ENCODE results near the gene ANKFY1. TPM values are rescaled to one million over a fixed set of nuclear protein-coding genes. Genes with fewer than 3 reads are reported as not detected.

The ANKFY1 gene
- total RNA-seq, 5 donors from 2014 or later (not counting 1 experiment from before 2014, with no cell fraction given) = 58.0 to 69.6 (median 67.0) TPM

- no peaks in the 10 kb centered on the region for H3K27me3 ChIP-seq (replicated peaks in 1 of 2; ENCODE audit: control insufficient read depth in 2 of 2, extremely low read depth in 1 of 2, insufficient read depth in 2 of 2, low read length in 1 of 2)
- no peak overlapping the region for H3K27ac ChIP-seq (ENCODE audit: low read length)
- POLR2A ChIA-PET = interaction anchor here in 1 of 2 donors (0.6 kb wide), 1 partner anchor 71 kb away, joined by 10 read pairs; no protein-coding TSS in a partner anchor
- no peaks in the 10 kb centered on the region for H3K9me3 ChIP-seq
- peaks cover 9 to 18% of the 10 kb centered on the region in 2 donors for H3K36me3 ChIP-seq (ENCODE audit: control insufficient read depth in 2 of 2, extremely low read depth in 1 of 2, insufficient read depth in 1 of 2, low read length in 1 of 2)
- Mint-ChIP-seq H3K27ac (peak overlapping the region in 1 of 2 donors; percentile 4), H3K9me3 (no peaks in the 10 kb centered on the region), H3K4me1 (peaks cover 0 to 7% (median 0%) of the 10 kb centered on the region in 3 donors), H3K4me3 (no peak overlapping the region), H3K36me3 (peaks cover 21% of the 10 kb centered on the region), H3K27me3 (no peaks in the 10 kb centered on the region)
- no peak overlapping the region for H3K4me3 ChIP-seq (ENCODE audit: control insufficient read depth in 1 of 2, extremely low read depth in 1 of 2, low read length in 1 of 2)
- no peak for ATAC-seq (replicated peaks in 1 of 4)
- WGBS (ENCODE audit: insufficient coverage) = 100% methylated on average over 1 of the region's 5 CpGs
- DNase-seq = no peak
- CTCF ChIA-PET = no interaction called here
- H3K4me1 ChIP-seq (ENCODE audit: control insufficient read depth in 1 of 2, extremely low read depth in 1 of 2, insufficient read depth in 2 of 2, low read length in 2 of 2) = no peaks in the 10 kb centered on the region
Measured at GRCh38 chr17:4276514-4276913, 12.7 kb upstream of the ANKFY1 start.

GRCh38 chr17:4272972-4273368 is 9.2 kb upstream of the ANKFY1 start:
- Histone ChIP-seq H3K27me3 (replicated peaks in 1 of 2; ENCODE audit: control insufficient read depth in 2 of 2, extremely low read depth in 1 of 2, insufficient read depth in 2 of 2, low read length in 1 of 2) (no peaks in the 10 kb centered on the region), H3K9me3 (no peaks in the 10 kb centered on the region), H3K36me3 (ENCODE audit: control insufficient read depth in 2 of 2, extremely low read depth in 1 of 2, insufficient read depth in 1 of 2, low read length in 1 of 2) (peaks cover 3 to 16% of the 10 kb centered on the region in 2 donors), H3K27ac (ENCODE audit: low read length) (no peak overlapping the region), H3K4me1 (ENCODE audit: control insufficient read depth in 1 of 2, extremely low read depth in 1 of 2, insufficient read depth in 2 of 2, low read length in 2 of 2) (no peaks in the 10 kb centered on the region), H3K4me3 (ENCODE audit: control insufficient read depth in 1 of 2, extremely low read depth in 1 of 2, low read length in 1 of 2) (no peak overlapping the region)
- POLR2A ChIA-PET = no interaction called here
- Mint-ChIP-seq H3K27ac (peak overlapping the region; percentile 9 to 12), H3K9me3 (no peaks in the 10 kb centered on the region), H3K4me3 (no peak overlapping the region), H3K4me1 (peaks cover 0 to 6% (median 0%) of the 10 kb centered on the region in 3 donors), H3K36me3 (peaks cover 22% of the 10 kb centered on the region), H3K27me3 (no peaks in the 10 kb centered on the region)
- CTCF ChIA-PET = no interaction called here
- DNase-seq (no peak), ATAC-seq (replicated peaks in 1 of 4) (no peak)
- WGBS (ENCODE audit: insufficient coverage) = 83% methylated on average over 1 of the region's 4 CpGs

DNA sequence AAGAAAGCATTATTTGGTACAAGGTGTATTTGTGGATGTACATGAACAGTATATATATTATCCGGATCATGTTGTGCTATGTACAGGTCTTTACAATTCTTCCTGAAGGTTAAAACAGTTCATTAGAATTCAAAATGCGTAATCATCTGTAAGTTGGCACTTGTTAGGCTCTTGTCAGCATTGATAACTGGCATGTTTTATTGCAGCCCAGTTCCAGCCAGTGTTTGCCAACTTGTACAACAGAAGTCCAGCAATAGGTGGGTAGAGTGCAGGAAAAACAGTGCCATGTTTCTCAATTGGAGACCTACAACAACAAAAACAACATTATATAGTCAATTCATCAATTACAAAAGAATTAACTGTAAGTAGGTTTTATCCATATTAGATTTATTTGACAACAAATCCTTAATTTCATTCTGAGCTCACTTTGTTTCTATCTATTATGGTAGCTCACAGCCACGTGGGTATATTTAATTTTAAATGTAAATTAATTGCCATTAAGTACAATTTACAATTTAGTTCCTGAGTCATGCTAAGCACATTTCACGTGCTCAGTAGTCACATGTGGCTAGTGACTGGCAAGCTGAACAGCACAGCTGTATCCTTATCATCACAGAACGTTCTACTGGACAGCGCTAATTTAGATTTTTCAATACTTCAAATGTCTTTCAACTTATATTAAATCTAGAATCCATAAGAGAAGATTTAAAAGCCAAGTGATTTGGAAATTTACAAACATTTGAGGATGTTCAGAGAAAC is 8.6 kb upstream of the ANKFY1 start:
- Histone ChIP-seq H3K9me3 (no peaks in the 10 kb centered on the region), H3K4me1 (ENCODE audit: control insufficient read depth in 1 of 2, extremely low read depth in 1 of 2, insufficient read depth in 2 of 2, low read length in 2 of 2) (no peaks in the 10 kb centered on the region), H3K27ac (ENCODE audit: low read length) (no peak overlapping the region), H3K4me3 (ENCODE audit: control insufficient read depth in 1 of 2, extremely low read depth in 1 of 2, low read length in 1 of 2) (no peak overlapping the region), H3K36me3 (ENCODE audit: control insufficient read depth in 2 of 2, extremely low read depth in 1 of 2, insufficient read depth in 1 of 2, low read length in 1 of 2) (peaks cover 6 to 16% of the 10 kb centered on the region in 2 donors), H3K27me3 (replicated peaks in 1 of 2; ENCODE audit: control insufficient read depth in 2 of 2, extremely low read depth in 1 of 2, insufficient read depth in 2 of 2, low read length in 1 of 2) (no peaks in the 10 kb centered on the region)
- H3K36me3 Mint-ChIP-seq = peaks cover 22% of the 10 kb centered on the region
- no peak for DNase-seq
- H3K4me3 Mint-ChIP-seq = no peak overlapping the region
- H3K9me3 Mint-ChIP-seq = no peaks in the 10 kb centered on the region
- ChIA-PET POLR2A (no interaction called here), CTCF (no interaction called here)
- peaks cover 0 to 6% (median 0%) of the 10 kb centered on the region in 3 donors for H3K4me1 Mint-ChIP-seq
- no CpG with 5 or more reads among the region's 6 CpGs for WGBS (ENCODE audit: insufficient coverage)
- ATAC-seq (replicated peaks in 1 of 4) = no peak
- peak overlapping the region in 1 of 2 donors; percentile 9 for H3K27ac Mint-ChIP-seq
- no peaks in the 10 kb centered on the region for H3K27me3 Mint-ChIP-seq

- WGBS (ENCODE audit: insufficient coverage) = 86% methylated on average over 1 of the region's 3 CpGs
- Histone ChIP-seq H3K4me3 (ENCODE audit: control insufficient read depth in 1 of 2, extremely low read depth in 1 of 2, low read length in 1 of 2) (no peak overlapping the region), H3K9me3 (no peaks in the 10 kb centered on the region), H3K36me3 (ENCODE audit: control insufficient read depth in 2 of 2, extremely low read depth in 1 of 2, insufficient read depth in 1 of 2, low read length in 1 of 2) (peaks cover 6 to 14% of the 10 kb centered on the region in 2 donors), H3K27me3 (replicated peaks in 1 of 2; ENCODE audit: control insufficient read depth in 2 of 2, extremely low read depth in 1 of 2, insufficient read depth in 2 of 2, low read length in 1 of 2) (no peaks in the 10 kb centered on the region), H3K27ac (ENCODE audit: low read length) (no peak overlapping the region), H3K4me1 (ENCODE audit: control insufficient read depth in 1 of 2, extremely low read depth in 1 of 2, insufficient read depth in 2 of 2, low read length in 2 of 2) (no peaks in the 10 kb centered on the region)
- H3K4me3 Mint-ChIP-seq = no peak overlapping the region
- H3K27me3 Mint-ChIP-seq = no peaks in the 10 kb centered on the region
- H3K9me3 Mint-ChIP-seq = no peaks in the 10 kb centered on the region
- no peak overlapping the region for H3K27ac Mint-ChIP-seq
- peaks cover 0 to 1% (median 0%) of the 10 kb centered on the region in 3 donors for H3K4me1 Mint-ChIP-seq
- DNase-seq (no peak), ATAC-seq (replicated peaks in 1 of 4) (no peak)
- CTCF ChIA-PET = interaction anchor here in 1 of 2 donors (0.6 kb wide), 1 partner anchor 656 kb away, joined by 3 read pairs; no protein-coding TSS in a partner anchor
- POLR2A ChIA-PET = no interaction called here
- H3K36me3 Mint-ChIP-seq = peaks cover 15% of the 10 kb centered on the region
Measured at GRCh38 chr17:4270736-4271135, 7.0 kb upstream of the ANKFY1 start.

- no peak overlapping the region for H3K27ac ChIP-seq (ENCODE audit: low read length)
- H3K4me3 ChIP-seq (ENCODE audit: control insufficient read depth in 1 of 2, extremely low read depth in 1 of 2, low read length in 1 of 2) = no peak overlapping the region
- no peaks in the 10 kb centered on the region for H3K27me3 Mint-ChIP-seq
- ATAC-seq (replicated peaks in 1 of 4) (no peak), DNase-seq (no peak)
- no peaks in the 10 kb centered on the region for H3K9me3 ChIP-seq
- H3K4me1 ChIP-seq (ENCODE audit: control insufficient read depth in 1 of 2, extremely low read depth in 1 of 2, insufficient read depth in 2 of 2, low read length in 2 of 2) = no peaks in the 10 kb centered on the region
- H3K36me3 Mint-ChIP-seq = peaks cover 15% of the 10 kb centered on the region
- ChIA-PET CTCF (no interaction called here), POLR2A (no interaction called here)
- no peaks in the 10 kb centered on the region for H3K27me3 ChIP-seq (replicated peaks in 1 of 2; ENCODE audit: control insufficient read depth in 2 of 2, extremely low read depth in 1 of 2, insufficient read depth in 2 of 2, low read length in 1 of 2)
- peaks cover 6 to 14% of the 10 kb centered on the region in 2 donors for H3K36me3 ChIP-seq (ENCODE audit: control insufficient read depth in 2 of 2, extremely low read depth in 1 of 2, insufficient read depth in 1 of 2, low read length in 1 of 2)
- H3K4me1 Mint-ChIP-seq = peaks cover 0 to 5% (median 2%) of the 10 kb centered on the region in 3 donors
- no peak overlapping the region for H3K27ac Mint-ChIP-seq
- H3K9me3 Mint-ChIP-seq = no peaks in the 10 kb centered on the region
- H3K4me3 Mint-ChIP-seq = no peak overlapping the region
- 100% methylated on average over 1 of the region's 4 CpGs for WGBS (ENCODE audit: insufficient coverage)
Measured at GRCh38 chr17:4269915-4270314, 6.1 kb upstream of the ANKFY1 start.

DNA sequence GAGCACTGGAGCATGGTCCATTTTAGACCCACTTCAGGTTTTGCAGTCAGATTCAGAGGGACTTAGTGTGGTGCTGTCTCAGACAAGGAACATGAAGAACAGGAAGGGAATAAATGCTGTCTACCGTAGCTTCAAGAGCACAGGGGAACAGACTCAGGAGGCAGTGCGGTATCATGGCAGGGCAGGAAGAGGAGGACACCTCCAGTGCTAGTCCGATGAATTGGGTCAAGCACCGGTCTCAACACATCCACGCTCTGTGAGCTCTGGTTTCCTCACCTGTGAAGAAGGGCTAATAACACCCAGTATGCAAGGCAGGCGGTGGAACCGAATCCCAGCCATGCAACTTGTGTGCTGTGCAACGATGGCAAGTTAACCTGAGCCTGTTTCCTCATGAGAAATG is 3.6 kb upstream of the ANKFY1 start:
- Histone ChIP-seq H3K4me3 (ENCODE audit: control insufficient read depth in 1 of 2, extremely low read depth in 1 of 2, low read length in 1 of 2) (no peak overlapping the region), H3K4me1 (ENCODE audit: control insufficient read depth in 1 of 2, extremely low read depth in 1 of 2, insufficient read depth in 2 of 2, low read length in 2 of 2) (peaks cover 6 to 17% of the 10 kb centered on the region in 2 experiments), H3K9me3 (no peaks in the 10 kb centered on the region), H3K27ac (ENCODE audit: low read length) (no peak overlapping the region), H3K27me3 (replicated peaks in 1 of 2; ENCODE audit: control insufficient read depth in 2 of 2, extremely low read depth in 1 of 2, insufficient read depth in 2 of 2, low read length in 1 of 2) (no peaks in the 10 kb centered on the region), H3K36me3 (ENCODE audit: control insufficient read depth in 2 of 2, extremely low read depth in 1 of 2, insufficient read depth in 1 of 2, low read length in 1 of 2) (peaks cover 3 to 11% of the 10 kb centered on the region in 2 donors)
- WGBS (ENCODE audit: insufficient coverage) = 98% methylated on average over 8 of the region's 8 CpGs
- ATAC-seq (replicated peaks in 1 of 4) (no peak), DNase-seq (no peak)
- H3K9me3 Mint-ChIP-seq = no peaks in the 10 kb centered on the region
- H3K4me3 Mint-ChIP-seq = no peak overlapping the region
- ChIA-PET CTCF (interaction anchor here in 1 of 2 donors (0.6 kb wide), 1 partner anchor 16 kb away, joined by 3 read pairs; no protein-coding TSS in a partner anchor), POLR2A (no interaction called here)
- no peak overlapping the region for H3K27ac Mint-ChIP-seq
- peaks cover 11% of the 10 kb centered on the region for H3K36me3 Mint-ChIP-seq
- no peaks in the 10 kb centered on the region for H3K27me3 Mint-ChIP-seq
- peaks cover 17 to 25% (median 21%) of the 10 kb centered on the region in 3 donors for H3K4me1 Mint-ChIP-seq
